GM12874 (cell line): Measurements from ENCODE around the gene PTGER1.

Experiments used
- TF ChIP-seq, protein P1 (sequence below): IDR thresholded peaks from 2 replicates; pipeline ENCODE4 v1.5.1; 2011; ENCODE audit warnings: low read depth, mild to moderate bottlenecking, control low read depth, low read length, moderate library complexity; ENCODE audit not compliant: insufficient read depth

The PTGER1 gene, protein sequence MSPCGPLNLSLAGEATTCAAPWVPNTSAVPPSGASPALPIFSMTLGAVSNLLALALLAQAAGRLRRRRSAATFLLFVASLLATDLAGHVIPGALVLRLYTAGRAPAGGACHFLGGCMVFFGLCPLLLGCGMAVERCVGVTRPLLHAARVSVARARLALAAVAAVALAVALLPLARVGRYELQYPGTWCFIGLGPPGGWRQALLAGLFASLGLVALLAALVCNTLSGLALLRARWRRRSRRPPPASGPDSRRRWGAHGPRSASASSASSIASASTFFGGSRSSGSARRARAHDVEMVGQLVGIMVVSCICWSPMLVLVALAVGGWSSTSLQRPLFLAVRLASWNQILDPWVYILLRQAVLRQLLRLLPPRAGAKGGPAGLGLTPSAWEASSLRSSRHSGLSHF

DNA sequence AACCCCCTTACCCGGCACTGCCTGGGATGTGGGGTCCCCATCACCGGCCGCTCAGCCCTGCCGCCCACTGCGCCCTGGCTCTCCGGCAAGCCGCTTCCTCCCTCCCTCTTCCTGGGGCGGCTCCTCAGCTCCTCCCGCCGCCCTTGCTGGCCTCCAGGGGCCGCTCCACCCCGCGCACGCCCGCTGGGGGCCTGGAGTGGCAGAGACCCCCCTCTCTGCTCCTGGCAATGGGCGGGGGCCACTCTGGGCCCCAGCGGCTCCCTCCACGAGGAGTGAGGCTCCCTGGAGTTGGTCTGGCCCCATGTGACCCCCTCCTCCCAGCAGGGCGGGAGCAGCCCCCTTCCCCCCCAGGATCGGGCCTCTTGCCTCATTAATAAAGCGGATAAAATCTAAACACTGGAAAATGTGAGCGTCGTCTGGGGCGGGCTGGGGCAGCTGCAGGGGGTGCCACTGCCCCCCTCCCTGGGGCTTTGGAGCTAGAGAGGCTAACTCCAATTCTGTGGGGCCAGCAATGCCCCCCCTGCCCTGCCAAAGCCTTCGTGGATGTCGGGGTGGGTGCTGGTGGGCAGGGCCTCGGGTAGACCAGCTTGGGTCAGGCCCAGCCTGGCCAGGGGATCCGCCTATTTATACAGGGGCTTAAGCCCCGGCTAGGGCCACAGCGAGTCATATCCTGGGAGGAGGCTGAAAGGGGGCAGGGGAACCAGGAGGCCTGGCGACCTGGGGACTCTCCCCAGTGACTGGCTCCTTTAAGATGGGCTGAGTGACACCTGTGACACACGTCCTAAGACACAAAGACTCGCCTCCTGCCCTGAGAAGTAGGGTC is at the start of gene PTGER1:
PTGER1 (minus strand) TSS at position 104 of the 823 bp plus-strand sequence. CDS start 1,034 bp downstream, outside the sequence.
- TF ChIP-seq, protein P1, sequence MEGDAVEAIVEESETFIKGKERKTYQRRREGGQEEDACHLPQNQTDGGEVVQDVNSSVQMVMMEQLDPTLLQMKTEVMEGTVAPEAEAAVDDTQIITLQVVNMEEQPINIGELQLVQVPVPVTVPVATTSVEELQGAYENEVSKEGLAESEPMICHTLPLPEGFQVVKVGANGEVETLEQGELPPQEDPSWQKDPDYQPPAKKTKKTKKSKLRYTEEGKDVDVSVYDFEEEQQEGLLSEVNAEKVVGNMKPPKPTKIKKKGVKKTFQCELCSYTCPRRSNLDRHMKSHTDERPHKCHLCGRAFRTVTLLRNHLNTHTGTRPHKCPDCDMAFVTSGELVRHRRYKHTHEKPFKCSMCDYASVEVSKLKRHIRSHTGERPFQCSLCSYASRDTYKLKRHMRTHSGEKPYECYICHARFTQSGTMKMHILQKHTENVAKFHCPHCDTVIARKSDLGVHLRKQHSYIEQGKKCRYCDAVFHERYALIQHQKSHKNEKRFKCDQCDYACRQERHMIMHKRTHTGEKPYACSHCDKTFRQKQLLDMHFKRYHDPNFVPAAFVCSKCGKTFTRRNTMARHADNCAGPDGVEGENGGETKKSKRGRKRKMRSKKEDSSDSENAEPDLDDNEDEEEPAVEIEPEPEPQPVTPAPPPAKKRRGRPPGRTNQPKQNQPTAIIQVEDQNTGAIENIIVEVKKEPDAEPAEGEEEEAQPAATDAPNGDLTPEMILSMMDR, result 0 out of 2 replicates have a peak, but pooled peaks have one; percentile 24

DNA sequence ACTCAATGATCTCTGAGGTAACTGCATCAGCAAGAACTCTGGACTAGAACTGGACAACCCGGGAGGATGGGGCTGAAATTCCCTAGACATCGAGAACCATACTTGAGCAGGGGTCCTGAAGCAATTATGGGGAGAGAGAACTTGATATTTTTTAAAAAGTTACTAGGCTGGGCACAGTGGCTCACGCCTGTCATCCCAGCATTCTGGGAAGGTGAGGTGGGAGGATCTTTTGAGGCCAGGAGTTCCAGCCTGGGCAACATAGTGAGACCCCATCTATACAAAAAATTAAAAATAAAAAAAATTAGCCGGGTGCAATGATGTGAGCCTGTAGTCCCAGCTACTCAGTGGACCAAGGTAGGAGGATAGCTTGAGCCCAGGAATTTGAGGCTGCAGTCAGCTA is 45.4 kb upstream of the PTGER1 start:
- TF ChIP-seq, protein P1, result no peak

- TF ChIP-seq, protein P1, result no peak
Observed at GRCh38 chr19:14519860-14520407, 44.8 kb upstream of the PTGER1 start.

DNA sequence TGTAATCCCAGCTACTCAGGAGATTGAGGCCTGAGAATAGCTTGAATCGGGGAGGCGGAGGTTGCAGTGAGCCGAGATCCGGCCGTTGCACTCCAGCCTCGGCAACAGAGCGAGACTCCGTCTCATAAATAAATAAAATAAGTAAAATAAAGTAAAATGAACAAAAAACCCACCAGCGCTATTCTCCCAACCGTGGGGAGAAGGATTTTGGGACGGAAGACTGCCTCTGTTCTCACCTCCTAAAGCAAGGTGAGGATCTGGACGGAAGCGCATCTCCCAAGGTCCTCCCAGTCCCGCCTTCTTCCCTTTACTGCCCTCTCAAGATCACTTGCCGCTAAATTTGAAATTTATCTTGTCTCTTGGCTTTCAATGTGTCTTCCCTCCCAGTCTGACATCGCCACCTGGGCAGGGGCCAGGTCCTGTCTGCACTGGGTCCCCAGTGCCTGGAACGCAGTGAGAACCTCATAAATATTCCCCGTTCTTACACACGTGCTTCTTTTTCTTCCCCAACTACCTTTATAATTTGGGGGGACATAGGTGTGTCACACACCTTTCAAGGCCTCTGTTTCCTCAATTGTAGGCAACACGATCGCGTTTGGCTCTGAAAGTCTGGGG is 44.2 kb upstream of the PTGER1 start:
- TF ChIP-seq, protein P1, result no peak

DNA sequence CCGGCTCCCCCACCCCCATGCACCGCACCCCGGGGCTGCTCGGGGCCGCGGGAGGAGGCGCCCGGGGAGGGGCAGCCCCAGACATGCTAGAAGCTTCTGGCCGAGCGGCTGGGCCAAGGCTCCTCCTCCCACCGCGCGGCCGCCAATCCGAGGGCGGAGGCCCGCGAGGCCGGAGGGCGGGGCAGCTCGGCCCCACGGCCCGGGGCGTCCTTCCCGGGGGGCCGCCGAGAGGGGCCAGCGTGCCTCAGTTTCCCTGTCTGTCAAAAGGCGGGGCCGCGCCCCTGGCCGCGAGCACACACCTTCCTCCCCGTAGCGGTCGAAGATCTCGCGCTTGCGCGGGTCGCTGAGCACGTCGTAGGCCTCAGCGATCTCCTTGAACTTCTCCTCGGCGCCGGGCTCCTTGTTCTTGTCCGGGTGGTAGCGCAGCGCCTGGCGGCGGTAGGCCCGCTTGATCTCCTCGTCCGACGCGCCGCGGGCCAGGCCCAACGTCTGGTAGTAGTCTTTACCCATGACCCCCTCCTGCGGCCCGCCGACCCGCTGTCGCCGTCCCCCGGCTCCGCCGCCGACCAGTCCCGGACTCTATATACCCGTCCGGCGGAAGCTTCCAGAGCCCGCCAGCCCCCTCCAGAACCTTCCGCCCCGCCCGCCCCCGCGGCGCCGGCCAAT is 42.8 kb upstream of the PTGER1 start, which contains the start of gene DNAJB1:
DNAJB1 (minus strand) TSS at position 558 of the 666 bp plus-strand sequence; CDS start at position 510, 48 bp downstream.
- TF ChIP-seq, protein P1, result no peak

- TF ChIP-seq, protein P1, result no peak
Observed at GRCh38 chr19:14517446-14517839, 42.3 kb upstream of the PTGER1 start.
